Keratinocyte (primary cell): Measurements from ENCODE around the gene IKZF1. TPM values are rescaled to one million over a fixed set of nuclear protein-coding genes. Genes with fewer than 3 reads are reported as not detected.

Source experiments
- DNase-seq: peaks from one replicate; pipeline ENCODE4 v3.0.0-alpha.2; 2011; ENCODE audit warnings: low read depth, missing footprints, low spot score
- FAIRE-seq: peaks from 2 replicates; lab custom pipeline; 2011; peaks lifted over from hg19 to GRCh38; lab: Jason Lieb, UNC
- H2AFZ ChIP-seq: 2 replicates; pipeline ENCODE4 v1.6.0; 2012; ENCODE audit warnings: low read length, control low read depth, inconsistent platforms; ENCODE audit not compliant: control insufficient read depth
- H3K27ac ChIP-seq: 2 replicates; pipeline ENCODE4 v1.5.1; 2011; ENCODE audit warnings: low read length; ENCODE audit not compliant: control insufficient read depth, insufficient read depth
- H3K27me3 ChIP-seq: 3 replicates; pipeline ENCODE4 v1.6.0; 2011; ENCODE audit warnings: low read length; ENCODE audit not compliant: control insufficient read depth, insufficient read depth; ENCODE audit errors: extremely low read depth
- H3K36me3 ChIP-seq, 2 experiments: 2 replicates in 1 of 2; 3 replicates in 1 of 2; pipeline ENCODE4 v1.5.1; 2011; ENCODE audit warnings: low read length in 2 of 2, mild to moderate bottlenecking in 1 of 2; ENCODE audit not compliant: control insufficient read depth in 2 of 2, insufficient read depth in 2 of 2; ENCODE audit errors: extremely low read depth in 1 of 2
- H3K4me1 ChIP-seq: 3 replicates; pipeline ENCODE4 v1.5.1; 2011; ENCODE audit warnings: low read length; ENCODE audit not compliant: control insufficient read depth, insufficient read depth; ENCODE audit errors: extremely low read depth
- H3K4me2 ChIP-seq: 3 replicates; pipeline ENCODE4 v1.6.0; 2011; ENCODE audit warnings: low read depth, low read length; ENCODE audit not compliant: control insufficient read depth, insufficient read depth; ENCODE audit errors: extremely low read depth
- H3K4me3 ChIP-seq, 3 experiments: fragments of 200-600 bp in 1 of 3; sonication (generic) in 1 of 3; 2 replicates in 2 of 3; 3 replicates in 1 of 3; pipeline ENCODE4 v1.5.1; 2011 to 2016; ENCODE audit warnings: low read length in 3 of 3, mild to moderate bottlenecking in 3 of 3, control low read depth in 2 of 3, inconsistent platforms in 1 of 3, low read depth in 1 of 3, mixed read lengths in 1 of 3, mixed run types in 1 of 3, moderate library complexity in 1 of 3; ENCODE audit not compliant: control insufficient read depth in 2 of 3, insufficient read depth in 2 of 3; ENCODE audit errors: extremely low read depth in 1 of 3
- H3K79me2 ChIP-seq: 2 replicates; pipeline ENCODE4 v1.6.0; 2012; ENCODE audit warnings: low read length; ENCODE audit not compliant: control insufficient read depth, insufficient read depth
- H3K9ac ChIP-seq: 3 replicates; pipeline ENCODE4 v1.6.0; 2011; ENCODE audit warnings: low read length; ENCODE audit not compliant: control insufficient read depth, insufficient read depth; ENCODE audit errors: extremely low read depth
- H3K9me1 ChIP-seq: 3 replicates; pipeline ENCODE4 v1.6.0; 2011; ENCODE audit warnings: low read length; ENCODE audit not compliant: control insufficient read depth, insufficient read depth; ENCODE audit errors: extremely low read depth
- H3K9me3 ChIP-seq: 2 replicates; pipeline ENCODE4 v1.5.1; 2012; ENCODE audit warnings: low read depth, low read length; ENCODE audit not compliant: control insufficient read depth
- H4K20me1 ChIP-seq: 3 replicates; pipeline ENCODE4 v1.6.0; 2011; ENCODE audit warnings: low read length; ENCODE audit not compliant: control insufficient read depth, insufficient read depth; ENCODE audit errors: extremely low read depth
- EZH2 ChIP-seq: IDR thresholded peaks from one replicate; pipeline ENCODE4 v1.6.1; 2012; ENCODE audit warnings: inconsistent platforms, mild to moderate bottlenecking, low read length, moderate library complexity
- dilution Hi-C: fragments of 300-500 bp; cut with MboI; formaldehyde crosslinking; loops from one replicate; pipeline ENCODE4 v1.7.0; 2020; ENCODE audit warnings: low sequenced_read_pairs; ENCODE audit not compliant: extremely low pct_ligation_motif_present
- polyA plus RNA-seq, 5 experiments: library from polyadenylated mRNA; depleted of rRNA in 3 of 5; stranded (reverse) in 3 of 5; stranded (forward) in 1 of 5; unstranded in 1 of 5; fragments of >200 nt; gene quantifications; 1 replicate in 1 of 5; 2 replicates in 3 of 5; 3 replicates in 1 of 5; pipeline versions ENCODE4 v1.2.1 to v1.2.3, GENCODE V29; 2011 to 2012; ENCODE audit warnings: missing spikeins in 2 of 5, low read depth in 1 of 5, low replicate concordance in 1 of 5
- TF ChIP-seq, protein P1 (sequence below), 3 experiments: IDR thresholded peaks in 1 of 3; conservative IDR thresholded peaks in 1 of 3; optimal IDR thresholded peaks in 1 of 3; 2 replicates in 2 of 3; 3 replicates in 1 of 3; pipeline versions ENCODE3 to v1.5.1; 2011; ENCODE audit warnings: low read length in 3 of 3, mild to moderate bottlenecking in 3 of 3, moderate library complexity in 2 of 3, control low read depth in 1 of 3, inconsistent platforms in 1 of 3; ENCODE audit not compliant: insufficient read depth in 2 of 3; ENCODE audit errors: extremely low read depth in 1 of 3

The IKZF1 gene
- polyA plus RNA-seq, 1 donor (not counting 4 experiments of a cell fraction or from before 2014, with no cell fraction given): not detected

DNA sequence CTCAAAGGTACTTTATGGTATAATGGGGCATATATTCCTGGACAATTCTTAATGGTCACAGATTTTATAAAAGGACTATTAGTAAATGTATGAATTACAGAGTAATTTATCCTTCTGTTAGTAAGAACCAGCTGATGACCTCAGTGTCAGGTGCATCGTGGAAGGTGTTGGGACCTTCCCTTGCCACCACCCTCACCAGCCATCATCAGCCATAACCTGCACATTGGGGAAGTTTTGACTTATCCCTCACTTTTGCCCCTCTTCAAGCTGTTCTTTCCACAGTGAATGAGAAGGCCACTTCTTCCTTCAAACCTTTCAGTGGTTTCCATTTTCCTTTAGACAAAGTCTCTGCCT, 93.4 kb downstream of the IKZF1 start:
- DNase-seq (no peak), FAIRE-seq (no peak)
- Histone ChIP-seq H2AFZ (no peak overlapping the region), H3K27ac (no peak overlapping the region), H3K79me2 (no peaks in the 10 kb centered on the region), H3K9me1 (no peaks in the 10 kb centered on the region), H4K20me1 (no peaks in the 10 kb centered on the region), H3K27me3 (peaks cover 37% of the 10 kb centered on the region), H3K9me3 (no peaks in the 10 kb centered on the region), H3K4me1 (no peaks in the 10 kb centered on the region), H3K4me2 (no peak overlapping the region), H3K36me3 (no peaks in the 10 kb centered on the region), H3K9ac (no peak overlapping the region), H3K4me3 (no peak overlapping the region)
- dilution Hi-C loops: no loop called here
- no peak for TF ChIP-seq EZH2
- TF ChIP-seq, protein P1, sequence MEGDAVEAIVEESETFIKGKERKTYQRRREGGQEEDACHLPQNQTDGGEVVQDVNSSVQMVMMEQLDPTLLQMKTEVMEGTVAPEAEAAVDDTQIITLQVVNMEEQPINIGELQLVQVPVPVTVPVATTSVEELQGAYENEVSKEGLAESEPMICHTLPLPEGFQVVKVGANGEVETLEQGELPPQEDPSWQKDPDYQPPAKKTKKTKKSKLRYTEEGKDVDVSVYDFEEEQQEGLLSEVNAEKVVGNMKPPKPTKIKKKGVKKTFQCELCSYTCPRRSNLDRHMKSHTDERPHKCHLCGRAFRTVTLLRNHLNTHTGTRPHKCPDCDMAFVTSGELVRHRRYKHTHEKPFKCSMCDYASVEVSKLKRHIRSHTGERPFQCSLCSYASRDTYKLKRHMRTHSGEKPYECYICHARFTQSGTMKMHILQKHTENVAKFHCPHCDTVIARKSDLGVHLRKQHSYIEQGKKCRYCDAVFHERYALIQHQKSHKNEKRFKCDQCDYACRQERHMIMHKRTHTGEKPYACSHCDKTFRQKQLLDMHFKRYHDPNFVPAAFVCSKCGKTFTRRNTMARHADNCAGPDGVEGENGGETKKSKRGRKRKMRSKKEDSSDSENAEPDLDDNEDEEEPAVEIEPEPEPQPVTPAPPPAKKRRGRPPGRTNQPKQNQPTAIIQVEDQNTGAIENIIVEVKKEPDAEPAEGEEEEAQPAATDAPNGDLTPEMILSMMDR (optimal IDR thresholded peaks at IDR 0.05 in 1 of 3, IDR thresholded peaks at IDR 0.05 in 1 of 3, conservative IDR thresholded peaks at IDR 0.05 in 1 of 3; ENCODE audit: extremely low read depth in 1 of 3, insufficient read depth in 2 of 3, low read length in 3 of 3): no peak

DNA sequence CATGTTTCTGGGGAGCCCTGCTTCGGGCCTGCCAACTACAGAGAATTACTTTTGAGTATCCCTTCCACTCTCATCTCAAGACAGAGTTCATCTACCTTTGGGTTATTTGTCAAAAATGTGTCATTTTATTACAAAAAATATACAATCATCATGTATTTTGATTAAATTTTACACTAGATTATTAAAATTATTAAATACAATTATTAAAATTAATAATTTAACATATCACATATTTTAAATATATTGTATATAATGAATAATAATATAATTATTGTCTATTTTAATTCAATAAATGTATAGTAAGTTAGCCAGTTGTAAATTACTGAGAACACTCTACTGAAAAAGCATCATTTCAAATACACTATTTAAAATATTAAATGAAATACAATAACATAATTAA, 94.7 kb downstream of the IKZF1 start:
- Histone ChIP-seq H3K9ac (no peak overlapping the region), H3K4me3 (no peak overlapping the region), H3K4me2 (no peak overlapping the region), H3K27me3 (peaks cover 34% of the 10 kb centered on the region), H3K9me3 (no peaks in the 10 kb centered on the region), H3K36me3 (no peaks in the 10 kb centered on the region), H3K79me2 (no peaks in the 10 kb centered on the region), H3K9me1 (no peaks in the 10 kb centered on the region), H3K27ac (no peak overlapping the region), H4K20me1 (no peaks in the 10 kb centered on the region), H3K4me1 (no peaks in the 10 kb centered on the region), H2AFZ (no peak overlapping the region)
- dilution Hi-C loops: no loop called here
- DNase-seq: no peak
- FAIRE-seq: no peak
- TF ChIP-seq, protein P1 (optimal IDR thresholded peaks at IDR 0.05 in 1 of 3, IDR thresholded peaks at IDR 0.05 in 1 of 3, conservative IDR thresholded peaks at IDR 0.05 in 1 of 3; ENCODE audit: extremely low read depth in 1 of 3, insufficient read depth in 2 of 3, low read length in 3 of 3): no peak
- no peak for TF ChIP-seq EZH2
